T-cell (primary cell): ENCODE data around the gene DEXI. TPM values are rescaled to one million over a fixed set of nuclear protein-coding genes. Genes with fewer than 3 reads are reported as not detected.

Source experiments
- ATAC-seq, 4 experiments: fragments of 200-7000 bp in 3 of 4; fragments of 150-1000 bp in 1 of 4; cut with Tn5 transposase; replicated peaks in 1 of 4; 1 replicate in 3 of 4; 2 replicates in 1 of 4; pipeline ENCODE4 v1.10.0; 2021; ENCODE audit warnings: moderate library complexity in 3 of 4, mild to moderate bottlenecking in 2 of 4, moderate number of reproducible peaks in 1 of 4
- CTCF ChIA-PET, 2 donors: fragments of 300-600 bp; sonication (Branson Sonifier 250); formaldehyde crosslinking; loops; one replicate each; lab custom pipeline; 2022; ENCODE audit warnings: antibody characterized with exemption in 2 of 2; lab: Charles Lee
- POLR2A ChIA-PET, 2 donors: fragments of 300-600 bp; sonication (Branson Sonifier 250); formaldehyde crosslinking; loops; one replicate each; lab custom pipeline; 2022; ENCODE audit warnings: antibody characterized with exemption in 2 of 2; lab: Charles Lee
- DNase-seq, 35 experiments: peaks; one replicate each; pipeline versions ENCODE4 v3.0.0 to v3.0.0-alpha.2; 2013 to 2023
- H3K27ac ChIP-seq: one replicate; pipeline ENCODE4 v1.5.1; 2013; ENCODE audit warnings: low read length
- H3K27me3 ChIP-seq, 2 experiments: replicated peaks in 1 of 2; 1 replicate in 1 of 2; 2 replicates in 1 of 2; pipeline versions ENCODE4 v1.6.1 to v1.7.0; 2013; ENCODE audit warnings: low read length in 1 of 2, mixed read lengths in 1 of 2; ENCODE audit not compliant: control insufficient read depth in 2 of 2, insufficient read depth in 2 of 2; ENCODE audit errors: extremely low read depth in 1 of 2
- H3K36me3 ChIP-seq, 2 donors: 1 replicate in 1 of 2; 2 replicates in 1 of 2; pipeline versions ENCODE4 v1.6.1 to v1.7.0; 2013; ENCODE audit warnings: low read length in 1 of 2; ENCODE audit not compliant: control insufficient read depth in 2 of 2, insufficient read depth in 1 of 2; ENCODE audit errors: extremely low read depth in 1 of 2
- H3K4me1 ChIP-seq, 2 experiments: 1 replicate in 1 of 2; 2 replicates in 1 of 2; pipeline versions ENCODE4 v1.6.1 to v1.7.0; 2013; ENCODE audit warnings: low read length in 2 of 2, mixed read lengths in 1 of 2; ENCODE audit not compliant: insufficient read depth in 2 of 2, control insufficient read depth in 1 of 2; ENCODE audit errors: extremely low read depth in 1 of 2
- H3K4me3 ChIP-seq, 2 donors: 1 replicate in 1 of 2; 2 replicates in 1 of 2; pipeline versions ENCODE4 v1.5.1 to v1.7.0; 2013; ENCODE audit warnings: mild to moderate bottlenecking in 2 of 2, low read length in 1 of 2, moderate library complexity in 1 of 2; ENCODE audit not compliant: control insufficient read depth in 1 of 2; ENCODE audit errors: extremely low read depth in 1 of 2
- H3K9me3 ChIP-seq: 2 replicates; pipeline ENCODE4 v1.7.0; 2013
- H3K27ac Mint-ChIP-seq, 2 donors: one replicate each; pipeline ENCODE4 v1.8.0; 2020 to 2021; ENCODE audit warnings: mild to moderate bottlenecking in 2 of 2, mixed read lengths in 2 of 2
- H3K27me3 Mint-ChIP-seq, 2 donors: one replicate each; pipeline ENCODE4 v1.8.0; 2021 to 2022; ENCODE audit warnings: mixed read lengths in 2 of 2
- H3K36me3 Mint-ChIP-seq: one replicate; pipeline ENCODE4 v1.8.0; 2021; ENCODE audit warnings: mixed read lengths
- H3K4me1 Mint-ChIP-seq, 3 donors: one replicate each; pipeline ENCODE4 v1.8.0; 2020 to 2022; ENCODE audit warnings: mixed read lengths in 3 of 3, mild to moderate bottlenecking in 1 of 3
- H3K4me3 Mint-ChIP-seq, 3 donors: one replicate each; pipeline ENCODE4 v1.8.0; 2020 to 2022; ENCODE audit warnings: mild to moderate bottlenecking in 3 of 3, mixed read lengths in 3 of 3, moderate library complexity in 3 of 3
- H3K9me3 Mint-ChIP-seq, 3 donors: one replicate each; pipeline ENCODE4 v1.8.0; 2020 to 2022; ENCODE audit warnings: mixed read lengths in 3 of 3
- WGBS: methylation state at CpG from one replicate; pipeline ENCODE4 v1.1.5; 2013; ENCODE audit warnings: missing lambda C conversion rate; ENCODE audit not compliant: insufficient coverage; 5-methylcytosine and 5-hydroxymethylcytosine counted together
- total RNA-seq, 35 experiments: library from RNA in 6 of 35; stranded (reverse) in 6 of 35; fragments of 120-200 nt in 1 of 35; gene quantifications; one replicate each; pipeline versions ENCODE4 v1.2.1 to v1.2.4 and lab custom pipeline; 2013 to 2026

Gene DEXI
- total RNA-seq, 5 donors from 2014 or later (not counting 1 experiment from before 2014, with no cell fraction given), result 12.2 to 39.8 (median 34.1) TPM

- WGBS, result 93% methylated on average over 7 of the region's 10 CpGs
- no peak overlapping the region for H3K27ac ChIP-seq
- no peaks in the 10 kb centered on the region for H3K9me3 ChIP-seq
- ATAC-seq (no peak), DNase-seq (no peak)
- Mint-ChIP-seq H3K4me1 (peaks cover 61 to 72% (median 70%) of the 10 kb centered on the region in 3 donors), H3K27ac (no peak overlapping the region), H3K27me3 (no peaks in the 10 kb centered on the region), H3K36me3 (no peaks in the 10 kb centered on the region), H3K4me3 (no peak overlapping the region), H3K9me3 (no peaks in the 10 kb centered on the region)
- H3K4me1 ChIP-seq, result peaks cover 16 to 47% of the 10 kb centered on the region in 2 experiments
- H3K4me3 ChIP-seq, result no peak overlapping the region
- no peaks in the 10 kb centered on the region for H3K27me3 ChIP-seq
- ChIA-PET CTCF (no interaction called here), POLR2A (interaction anchor here in 1 of 2 donors (0.6 kb wide), 1 partner anchor 460 kb away, joined by 3 read pairs; no protein-coding TSS in a partner anchor)
- H3K36me3 ChIP-seq, result peaks cover 0 to 4% of the 10 kb centered on the region in 2 donors
Measured at GRCh38 chr16:10947211-10947787, 5.0 kb upstream of the DEXI start.

GRCh38 chr16:10946308-10946707, 4.0 kb upstream of the DEXI start:
- Histone ChIP-seq H3K27ac (no peak overlapping the region), H3K36me3 (peaks cover 0 to 4% of the 10 kb centered on the region in 2 donors), H3K4me1 (peaks cover 16 to 50% of the 10 kb centered on the region in 2 experiments), H3K27me3 (no peaks in the 10 kb centered on the region), H3K9me3 (no peaks in the 10 kb centered on the region), H3K4me3 (no peak overlapping the region)
- Mint-ChIP-seq H3K36me3 (no peaks in the 10 kb centered on the region), H3K27ac (no peak overlapping the region), H3K27me3 (no peaks in the 10 kb centered on the region), H3K4me1 (peaks cover 63 to 72% (median 70%) of the 10 kb centered on the region in 3 donors), H3K4me3 (peak overlapping the region; percentile 86 to 91 (median 87)), H3K9me3 (no peaks in the 10 kb centered on the region)
- ATAC-seq, result no peak
- ChIA-PET CTCF (no interaction called here), POLR2A (interaction anchor here in 1 of 2 donors (0.6 kb wide), 1 partner anchor 461 kb away, joined by 3 read pairs; no protein-coding TSS in a partner anchor)
- DNase-seq, result no peak
- 76% methylated on average over 2 of the region's 5 CpGs for WGBS

DNA sequence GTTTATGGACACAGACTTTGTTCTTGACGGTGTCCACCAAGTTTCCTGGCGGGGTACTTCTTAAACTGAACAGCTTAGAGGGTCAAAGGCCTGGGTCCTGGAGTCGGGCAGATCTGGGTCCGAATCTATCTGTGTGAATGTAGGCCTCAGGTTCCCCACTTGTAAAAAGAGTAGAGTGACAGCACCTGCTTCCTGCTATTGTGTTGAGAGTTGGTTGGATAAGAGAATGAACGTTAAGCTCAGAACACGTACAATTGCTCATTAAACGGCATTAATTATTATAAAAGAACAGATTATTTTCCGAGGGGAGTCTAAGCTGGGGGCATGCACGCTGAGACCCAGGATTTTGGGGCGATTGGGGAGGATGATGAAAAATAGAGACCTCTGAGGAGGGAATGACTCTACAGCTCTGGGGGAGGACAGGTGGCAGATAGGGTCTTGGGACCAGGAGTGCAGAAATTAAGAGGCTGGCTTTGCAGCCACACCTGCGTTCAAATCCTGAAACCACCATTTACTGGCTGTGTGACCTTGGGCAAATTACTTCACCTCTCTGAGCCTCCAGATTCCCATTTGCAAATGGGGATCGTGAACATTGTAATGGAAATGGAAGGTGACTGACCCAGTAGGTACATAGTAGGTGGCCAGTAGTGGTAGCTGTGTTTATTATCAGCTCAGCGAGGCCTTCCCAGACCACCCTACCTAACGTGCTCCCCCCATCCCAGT, 3.0 kb upstream of the DEXI start:
- no peak for DNase-seq
- 13% methylated on average over 6 of the region's 14 CpGs for WGBS

DNA sequence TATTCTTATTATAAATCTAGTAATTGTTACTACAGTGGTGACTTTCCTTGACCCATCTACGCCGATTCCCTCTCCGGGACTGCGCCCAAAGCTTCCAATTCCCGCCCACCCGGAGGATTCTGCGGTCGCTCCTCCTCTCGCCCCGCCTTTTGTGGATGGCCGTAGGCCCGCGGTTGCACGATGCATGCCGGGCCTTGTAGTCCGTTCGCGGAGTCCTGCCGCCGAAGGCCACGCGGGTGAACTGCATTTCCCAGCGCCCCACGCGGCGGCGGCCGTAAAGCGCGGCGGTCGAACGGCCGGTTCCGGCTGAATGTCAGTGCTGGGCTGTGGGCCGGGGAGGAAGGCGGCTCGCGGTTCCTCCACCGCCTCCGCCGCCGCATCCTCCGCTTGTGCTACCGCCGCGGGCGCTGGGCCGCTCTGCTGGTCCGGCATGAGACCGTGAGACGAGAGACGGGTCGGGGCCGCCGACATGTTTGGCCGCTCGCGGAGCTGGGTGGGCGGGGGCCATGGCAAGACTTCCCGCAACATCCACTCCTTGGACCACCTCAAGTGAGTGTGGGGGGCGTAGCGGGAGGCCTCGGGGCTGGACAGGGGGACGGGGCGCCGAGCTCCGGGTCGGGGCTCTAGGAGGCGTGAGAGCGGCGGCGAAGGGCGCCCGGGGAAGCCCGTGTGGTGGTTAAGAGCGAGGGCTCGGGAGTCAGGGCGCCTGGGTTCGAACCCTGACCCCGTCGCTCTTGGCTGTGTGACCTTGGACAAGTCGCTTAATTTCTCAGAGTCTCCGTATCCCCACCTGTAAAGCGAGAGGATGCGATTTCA, 2.2 kb upstream of the DEXI start, which contains the start of gene CLEC16A:
Gene CLEC16A (plus strand): TSS at position 316 of the 816 bp plus-strand sequence. CDS start 154 bp downstream, at position 470.
- peak; percentile 91 to 97 (median 94) for DNase-seq
- no peaks in the 10 kb centered on the region for H3K27me3 ChIP-seq
- no peaks in the 10 kb centered on the region for H3K27me3 Mint-ChIP-seq
- H3K36me3 Mint-ChIP-seq, result no peaks in the 10 kb centered on the region
- peaks cover 29 to 61% of the 10 kb centered on the region in 2 experiments for H3K4me1 ChIP-seq
- H3K27ac Mint-ChIP-seq, result peak within 1 kb of the TSS; percentile 72 to 86
- ATAC-seq, result peak; percentile 73 to 81 (median 78)
- no peaks in the 10 kb centered on the region for H3K9me3 Mint-ChIP-seq
- CTCF ChIA-PET, result interaction anchor here in 1 of 2 donors (0.5 to 1.4 kb wide), 4 partner anchors 9 to 1018 kb away, joined by 3 to 8 read pairs (median 4); partner anchors contain the start of gene SOCS1
- no peaks in the 10 kb centered on the region for H3K36me3 ChIP-seq
- H3K9me3 ChIP-seq, result no peaks in the 10 kb centered on the region
- peak within 1 kb of the TSS; percentile 80 to 85 for H3K4me3 ChIP-seq
- POLR2A ChIA-PET, result interaction anchor here in 1 of 2 donors (0.6 kb wide), 1 partner anchor 773 kb away, joined by 3 read pairs; no protein-coding TSS in a partner anchor
- H3K4me1 Mint-ChIP-seq, result peaks cover 66 to 75% (median 75%) of the 10 kb centered on the region in 3 donors
- H3K27ac ChIP-seq, result peak within 1 kb of the TSS; percentile 20
- 1% methylated on average over 61 of the region's 86 CpGs for WGBS
- H3K4me3 Mint-ChIP-seq, result peak within 1 kb of the TSS; percentile 86 to 94 (median 91)

More for the DNA sequence above, 3.0 kb upstream of the DEXI start:
- Histone ChIP-seq H3K27ac (peak overlapping the region; percentile 20), H3K4me1 (peaks cover 25 to 61% of the 10 kb centered on the region in 2 experiments), H3K36me3 (peaks cover 0 to under 1% of the 10 kb centered on the region in 2 donors), H3K4me3 (peak overlapping the region; percentile 80 to 85), H3K9me3 (no peaks in the 10 kb centered on the region), H3K27me3 (no peaks in the 10 kb centered on the region)
- H3K4me3 Mint-ChIP-seq, result peak overlapping the region; percentile 86 to 91 (median 87)
- peaks cover 66 to 75% (median 73%) of the 10 kb centered on the region in 3 donors for H3K4me1 Mint-ChIP-seq
- no peaks in the 10 kb centered on the region for H3K27me3 Mint-ChIP-seq
- ChIA-PET CTCF (interaction anchor here in 1 of 2 donors (0.5 to 1.4 kb wide), 5 partner anchors 9 to 1017 kb away, joined by 3 to 8 read pairs (median 4); partner anchors contain the start of gene SOCS1), POLR2A (interaction anchor here in 1 of 2 donors (0.5 to 0.6 kb wide), 3 partner anchors 764 to 890 kb away, joined by 3 to 4 read pairs (median 3); no protein-coding TSS in a partner anchor)
- no peaks in the 10 kb centered on the region for H3K36me3 Mint-ChIP-seq
- H3K27ac Mint-ChIP-seq, result peak overlapping the region; percentile 50 to 86
- H3K9me3 Mint-ChIP-seq, result no peaks in the 10 kb centered on the region
- ATAC-seq, result no peak

DNA sequence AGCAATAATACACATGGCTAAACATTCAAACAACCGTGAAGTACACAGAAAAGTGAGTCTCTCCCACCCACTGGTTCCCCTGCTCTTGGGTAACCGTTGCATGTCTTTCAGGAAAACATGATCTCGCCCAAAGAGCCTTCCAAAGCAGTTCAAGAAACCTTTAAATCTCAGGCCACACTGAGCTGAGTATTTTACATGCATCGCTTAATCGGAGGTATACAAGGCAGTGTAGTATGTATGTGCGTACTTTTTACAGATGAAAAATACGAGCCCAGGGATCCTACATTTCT, 741 bp upstream of the DEXI start:
- peaks cover 34 to 67% of the 10 kb centered on the region in 2 experiments for H3K4me1 ChIP-seq
- ChIA-PET CTCF (interaction anchor here in 1 of 2 donors (1.3 kb wide), 1 partner anchor 312 kb away, joined by 4 read pairs; the partner anchor contains the start of gene SOCS1), POLR2A (no interaction called here)
- Mint-ChIP-seq H3K4me1 (peaks cover 72 to 77% (median 75%) of the 10 kb centered on the region in 3 donors), H3K27me3 (no peaks in the 10 kb centered on the region), H3K4me3 (peak overlapping the region; percentile 86 to 94 (median 91)), H3K9me3 (no peaks in the 10 kb centered on the region), H3K27ac (peak overlapping the region; percentile 31 to 85), H3K36me3 (no peaks in the 10 kb centered on the region)
- ATAC-seq, result no peak
- H3K36me3 ChIP-seq, result no peaks in the 10 kb centered on the region
- H3K27ac ChIP-seq, result no peak overlapping the region
- no peaks in the 10 kb centered on the region for H3K9me3 ChIP-seq
- WGBS, result 93% methylated on average over 2 of the region's 7 CpGs
- peak overlapping the region in 1 of 2 donors; percentile 64 for H3K4me3 ChIP-seq
- DNase-seq, result no peak
- H3K27me3 ChIP-seq, result no peaks in the 10 kb centered on the region
